Endothelial cell (in vitro differentiated cells): Measurements from ENCODE around the gene SLC49A4. TPM values are rescaled to one million over a fixed set of nuclear protein-coding genes. Genes with fewer than 3 reads are reported as not detected.

Experiments used
- DNase-seq: peaks from one replicate; pipeline ENCODE4 v3.0.0; 2021; ENCODE audit warnings: low spot score
- H3K27ac Mint-ChIP-seq: one replicate; pipeline ENCODE4 v1.8.0; 2021; ENCODE audit warnings: mixed read lengths, inconsistent platforms; ENCODE audit not compliant: unreplicated experiment
- H3K27me3 Mint-ChIP-seq: one replicate; pipeline ENCODE4 v1.8.0; 2021; ENCODE audit warnings: mild to moderate bottlenecking, moderate library complexity, mixed read lengths, inconsistent platforms; ENCODE audit not compliant: unreplicated experiment
- H3K36me3 Mint-ChIP-seq: one replicate; pipeline ENCODE4 v1.8.0; 2021; ENCODE audit warnings: mild to moderate bottlenecking, low read depth, mixed read lengths, inconsistent platforms; ENCODE audit not compliant: unreplicated experiment
- H3K4me1 Mint-ChIP-seq: one replicate; pipeline ENCODE4 v1.8.0; 2021; ENCODE audit warnings: mild to moderate bottlenecking, mixed read lengths, inconsistent platforms; ENCODE audit not compliant: unreplicated experiment
- H3K4me3 Mint-ChIP-seq: one replicate; pipeline ENCODE4 v1.8.0; 2021; ENCODE audit warnings: mild to moderate bottlenecking, mixed read lengths, inconsistent platforms; ENCODE audit not compliant: unreplicated experiment
- H3K9me3 Mint-ChIP-seq: one replicate; pipeline ENCODE4 v1.8.0; 2021; ENCODE audit warnings: mixed read lengths, inconsistent platforms; ENCODE audit not compliant: unreplicated experiment
- CTCF ChIP-seq: fragments of 200-600 bp; sonication (generic); IDR thresholded peaks from one replicate; pipeline ENCODE4 v1.5.0; 2021; ENCODE audit warnings: antibody characterized with exemption; ENCODE audit not compliant: unreplicated experiment
- total RNA-seq: library from RNA; stranded (reverse); fragmentation: NEBNext Ultra II Directional; extraction: Animal tissue kit (Norgen Biotek cat#: 25700); gene quantifications from one replicate; pipeline ENCODE4 v1.2.1, GENCODE V29; 2021; ENCODE audit not compliant: unreplicated experiment

Gene SLC49A4
- total RNA-seq, 1 donor from 2014 or later = 10.2 TPM

- H3K27ac Mint-ChIP-seq = no peak overlapping the region
- H3K9me3 Mint-ChIP-seq = no peaks in the 10 kb centered on the region
- no peak for DNase-seq
Measured at GRCh38 chr3:122767540-122768372, 27.1 kb upstream of the SLC49A4 start.

GRCh38 chr3:122770521-122771202, 24.2 kb upstream of the SLC49A4 start:
- TF ChIP-seq CTCF = no peak
- no peaks in the 10 kb centered on the region for H3K4me1 Mint-ChIP-seq
- DNase-seq = no peak
- H3K9me3 Mint-ChIP-seq = no peaks in the 10 kb centered on the region
- no peak overlapping the region for H3K27ac Mint-ChIP-seq
- no peaks in the 10 kb centered on the region for H3K27me3 Mint-ChIP-seq
- H3K36me3 Mint-ChIP-seq = peaks cover 8% of the 10 kb centered on the region
- H3K4me3 Mint-ChIP-seq = no peak overlapping the region

More at GRCh38 chr3:122767540-122768372, 27.1 kb upstream of the SLC49A4 start:
- H3K4me3 Mint-ChIP-seq = no peak overlapping the region
- H3K4me1 Mint-ChIP-seq = no peaks in the 10 kb centered on the region
- H3K27me3 Mint-ChIP-seq = peaks cover 2% of the 10 kb centered on the region
- no peak for TF ChIP-seq CTCF
- H3K36me3 Mint-ChIP-seq = peaks cover 8% of the 10 kb centered on the region

- H3K4me1 Mint-ChIP-seq = no peaks in the 10 kb centered on the region
- no peak overlapping the region for H3K27ac Mint-ChIP-seq
- no peaks in the 10 kb centered on the region for H3K27me3 Mint-ChIP-seq
- H3K9me3 Mint-ChIP-seq = no peaks in the 10 kb centered on the region
- no peak for TF ChIP-seq CTCF
- H3K36me3 Mint-ChIP-seq = peaks cover 3% of the 10 kb centered on the region
- no peak for DNase-seq
- no peak overlapping the region for H3K4me3 Mint-ChIP-seq
Measured at GRCh38 chr3:122772827-122773226, 22.0 kb upstream of the SLC49A4 start.

- Mint-ChIP-seq H3K27ac (no peak overlapping the region), H3K9me3 (no peaks in the 10 kb centered on the region), H3K4me3 (no peak overlapping the region), H3K27me3 (no peaks in the 10 kb centered on the region), H3K36me3 (no peaks in the 10 kb centered on the region), H3K4me1 (no peaks in the 10 kb centered on the region)
- no peak for TF ChIP-seq CTCF
- no peak for DNase-seq
Measured at GRCh38 chr3:122773944-122774509, 20.8 kb upstream of the SLC49A4 start.
